ENCODE results near the gene MRPL20.

Gene MRPL20

DNA sequence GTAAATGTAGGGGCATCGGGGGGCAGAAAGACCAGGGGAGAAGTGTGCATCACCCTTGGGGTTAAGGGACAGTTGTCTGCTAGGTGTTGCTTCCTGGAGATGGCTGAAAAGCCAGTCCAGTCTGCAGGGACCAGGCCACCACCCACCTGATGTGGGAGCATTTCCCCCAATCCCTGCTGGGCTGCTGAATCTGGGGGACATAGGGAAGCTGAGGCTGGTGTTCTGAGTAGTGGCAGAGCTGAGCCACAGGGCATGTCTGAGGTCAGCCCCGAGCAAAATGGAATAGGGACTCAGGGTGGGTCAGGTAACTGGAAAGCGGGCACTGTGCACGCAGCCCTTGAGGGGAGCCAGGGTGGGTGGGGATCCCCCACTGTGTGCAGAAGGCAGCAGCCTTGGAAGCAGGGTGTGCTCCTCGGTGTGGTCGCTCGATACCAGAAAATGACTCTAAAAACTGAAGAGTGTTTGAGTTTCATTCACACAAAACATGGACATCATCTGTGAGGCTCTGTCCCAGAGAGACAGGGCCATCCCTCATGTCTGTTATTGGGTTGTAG lies 5.6 kb downstream of the MRPL20 start:
- H3K9ac ChIP-seq: no peak overlapping the region

DNA sequence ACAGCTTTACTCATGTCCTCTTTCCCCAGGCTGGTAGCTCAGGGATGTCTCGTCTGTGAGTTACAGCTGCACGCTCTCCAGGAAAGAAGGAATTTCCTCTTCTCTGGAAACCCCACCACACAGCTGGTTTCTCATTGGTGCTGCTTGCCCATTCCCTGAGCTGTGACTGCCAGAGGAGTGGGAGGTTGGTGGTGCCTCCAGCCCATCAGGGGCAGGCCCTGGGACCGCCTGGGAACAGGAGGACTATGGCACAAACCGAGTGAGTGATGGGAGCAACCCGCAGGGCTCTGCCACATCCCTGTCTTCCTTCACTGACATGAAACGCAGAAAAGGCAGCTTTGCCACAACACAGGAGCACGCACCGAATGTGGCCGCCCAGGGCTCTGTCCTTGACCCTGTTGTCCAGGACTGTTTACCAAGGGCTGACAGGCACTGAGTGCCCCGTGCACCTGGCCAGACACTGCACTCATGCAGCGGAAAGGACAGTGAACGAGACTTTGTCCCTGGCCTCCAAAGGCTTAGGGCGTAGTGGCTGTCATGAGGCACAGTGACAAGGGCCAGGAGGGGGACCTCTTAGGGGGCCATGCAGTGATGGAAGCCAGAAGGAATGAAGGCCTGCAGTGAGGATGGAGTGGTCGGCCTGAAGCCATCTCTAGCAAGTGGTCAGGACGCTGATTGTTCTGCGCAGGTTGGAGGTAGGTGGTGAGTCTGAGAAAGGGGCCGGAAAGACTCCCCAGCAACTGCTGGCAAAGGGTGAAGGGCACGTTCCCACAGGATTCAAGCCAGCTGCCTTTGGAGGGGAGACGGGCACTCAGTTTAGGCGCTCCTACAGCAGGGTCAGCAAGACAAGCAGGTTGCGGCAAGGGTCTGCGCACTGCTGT lies 6.3 kb downstream of the MRPL20 start:
- peaks cover 3% of the 10 kb centered on the region for H3K4me1 ChIP-seq
- peak overlapping the region; percentile 89 for H3K4me3 ChIP-seq (ENCODE audit: low read depth, low read length)
- H3K79me2 ChIP-seq: peaks cover 10% of the 10 kb centered on the region
- no peaks in the 10 kb centered on the region for H3K36me3 ChIP-seq (ENCODE audit: control insufficient read depth, insufficient read depth, low read length)
- H3K9me3 ChIP-seq (ENCODE audit: control insufficient read depth, low read length): no peaks in the 10 kb centered on the region
- H3K27me3 ChIP-seq (ENCODE audit: control insufficient read depth, insufficient read depth, low read length): no peaks in the 10 kb centered on the region
- TF ChIP-seq, protein P1, sequence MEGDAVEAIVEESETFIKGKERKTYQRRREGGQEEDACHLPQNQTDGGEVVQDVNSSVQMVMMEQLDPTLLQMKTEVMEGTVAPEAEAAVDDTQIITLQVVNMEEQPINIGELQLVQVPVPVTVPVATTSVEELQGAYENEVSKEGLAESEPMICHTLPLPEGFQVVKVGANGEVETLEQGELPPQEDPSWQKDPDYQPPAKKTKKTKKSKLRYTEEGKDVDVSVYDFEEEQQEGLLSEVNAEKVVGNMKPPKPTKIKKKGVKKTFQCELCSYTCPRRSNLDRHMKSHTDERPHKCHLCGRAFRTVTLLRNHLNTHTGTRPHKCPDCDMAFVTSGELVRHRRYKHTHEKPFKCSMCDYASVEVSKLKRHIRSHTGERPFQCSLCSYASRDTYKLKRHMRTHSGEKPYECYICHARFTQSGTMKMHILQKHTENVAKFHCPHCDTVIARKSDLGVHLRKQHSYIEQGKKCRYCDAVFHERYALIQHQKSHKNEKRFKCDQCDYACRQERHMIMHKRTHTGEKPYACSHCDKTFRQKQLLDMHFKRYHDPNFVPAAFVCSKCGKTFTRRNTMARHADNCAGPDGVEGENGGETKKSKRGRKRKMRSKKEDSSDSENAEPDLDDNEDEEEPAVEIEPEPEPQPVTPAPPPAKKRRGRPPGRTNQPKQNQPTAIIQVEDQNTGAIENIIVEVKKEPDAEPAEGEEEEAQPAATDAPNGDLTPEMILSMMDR (IDR thresholded peaks at IDR 0.05): no peak
- no peak overlapping the region for H3K27ac ChIP-seq
- H3K4me2 ChIP-seq (ENCODE audit: low read length): peak overlapping the region; percentile 93
- no peak overlapping the region for H3K9ac ChIP-seq
- H2AFZ ChIP-seq: no peak overlapping the region

More for the DNA sequence above, 5.6 kb downstream of the MRPL20 start:
- H3K27ac ChIP-seq: no peak overlapping the region
- H3K4me3 ChIP-seq (ENCODE audit: low read depth, low read length): no peak overlapping the region
- no peak overlapping the region for H3K4me2 ChIP-seq (ENCODE audit: low read length)
- peaks cover 3% of the 10 kb centered on the region for H3K4me1 ChIP-seq
- no peaks in the 10 kb centered on the region for H3K9me3 ChIP-seq (ENCODE audit: control insufficient read depth, low read length)
- H2AFZ ChIP-seq: no peak overlapping the region
- no peaks in the 10 kb centered on the region for H3K36me3 ChIP-seq (ENCODE audit: control insufficient read depth, insufficient read depth, low read length)
- TF ChIP-seq, protein P1 (IDR thresholded peaks at IDR 0.05): no peak
- peaks cover 10% of the 10 kb centered on the region for H3K79me2 ChIP-seq
- no peaks in the 10 kb centered on the region for H3K27me3 ChIP-seq (ENCODE audit: control insufficient read depth, insufficient read depth, low read length)

DNA sequence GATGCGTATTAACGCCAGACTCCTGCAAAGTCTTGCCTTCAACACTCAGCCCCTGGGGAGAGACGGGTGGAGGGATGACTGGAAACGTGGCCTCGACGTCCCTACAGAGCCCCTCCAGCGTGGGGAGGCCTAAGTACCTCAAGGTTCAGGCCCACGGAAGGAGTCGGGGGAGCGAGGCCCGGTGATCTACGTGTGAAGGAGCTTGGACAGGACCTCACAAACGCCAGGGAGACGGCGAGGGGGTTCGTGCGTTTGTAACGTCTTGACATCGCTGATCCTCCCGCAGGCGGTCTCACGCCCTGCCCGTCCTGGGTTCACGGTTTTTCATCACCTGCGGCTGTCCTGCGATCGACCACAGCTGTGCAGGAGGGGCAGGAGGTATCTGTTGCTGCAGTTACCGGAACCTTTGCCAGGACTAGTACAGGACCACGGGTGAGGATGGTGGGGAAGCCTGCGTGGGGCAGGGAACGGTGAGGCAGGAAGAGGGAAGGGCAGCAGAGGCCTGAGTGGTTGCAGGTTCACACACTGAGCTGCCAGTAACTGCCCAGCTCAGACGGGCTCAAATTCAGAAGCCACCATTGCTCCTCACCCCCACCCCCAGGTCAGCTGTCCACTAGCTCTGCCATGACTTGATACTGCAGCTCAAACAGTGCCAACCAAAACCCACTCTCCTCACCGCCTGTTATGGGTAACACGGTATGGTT lies 7.1 kb downstream of the MRPL20 start:
- peak overlapping the region; percentile 89 for H3K4me3 ChIP-seq (ENCODE audit: low read depth, low read length)
- H3K4me2 ChIP-seq (ENCODE audit: low read length): peak overlapping the region; percentile 93
- H3K36me3 ChIP-seq (ENCODE audit: control insufficient read depth, insufficient read depth, low read length): no peaks in the 10 kb centered on the region
- H3K27me3 ChIP-seq (ENCODE audit: control insufficient read depth, insufficient read depth, low read length): no peaks in the 10 kb centered on the region
- H3K9ac ChIP-seq: peak overlapping the region; percentile 46
- no peaks in the 10 kb centered on the region for H3K4me1 ChIP-seq
- no peaks in the 10 kb centered on the region for H3K9me3 ChIP-seq (ENCODE audit: control insufficient read depth, low read length)
- peak overlapping the region; percentile 70 for H2AFZ ChIP-seq
- TF ChIP-seq, protein P1 (IDR thresholded peaks at IDR 0.05): no peak
- H3K79me2 ChIP-seq: peaks cover 10% of the 10 kb centered on the region
- peak overlapping the region; percentile 70 for H3K27ac ChIP-seq

DNA sequence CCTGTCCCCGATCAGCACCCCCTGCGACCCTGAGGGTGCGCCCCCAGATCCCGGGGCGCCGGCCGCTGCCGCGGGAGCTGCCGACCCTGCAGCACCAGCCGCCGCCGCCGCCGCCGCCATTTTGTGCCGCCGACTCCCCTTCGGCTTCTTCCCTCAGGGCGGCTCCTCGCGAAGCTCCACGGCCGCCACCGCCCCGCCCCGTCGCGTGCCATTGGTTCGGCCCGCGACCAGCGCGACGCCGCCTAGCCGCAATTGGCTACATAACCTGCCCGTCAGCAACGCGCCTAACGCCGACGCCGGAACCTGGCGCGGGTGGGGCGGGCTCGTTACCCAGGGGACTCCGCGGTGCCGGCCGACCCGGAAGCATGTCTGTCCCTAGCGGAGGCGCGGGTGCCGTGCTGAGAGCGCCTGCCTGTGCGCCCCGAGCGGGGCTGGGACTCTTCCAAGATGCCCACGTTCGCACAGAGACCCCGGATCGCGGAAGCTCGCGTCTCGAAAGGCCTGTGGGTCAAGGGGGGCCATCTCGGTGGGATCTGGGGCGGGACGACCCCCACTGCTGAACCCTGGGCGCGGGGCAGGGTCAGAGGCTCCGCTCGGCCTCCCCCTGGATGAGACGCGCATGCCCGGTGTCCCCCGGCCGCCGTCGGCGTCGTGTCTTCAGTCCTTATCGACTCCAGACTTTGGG lies 7.8 kb downstream of the MRPL20 start, which contains the start of gene CCNL2:
CCNL2 (minus strand) TSS at position 149 of the 685 bp plus-strand sequence; CDS start at position 120, 29 bp downstream.
- peak within 1 kb of the TSS; percentile 79 for H2AFZ ChIP-seq
- peak within 1 kb of the TSS; percentile 89 for H3K4me3 ChIP-seq (ENCODE audit: low read depth, low read length)
- TF ChIP-seq, protein P1 (IDR thresholded peaks at IDR 0.05): peak; percentile 55
- H3K4me1 ChIP-seq: no peaks in the 10 kb centered on the region
- peak within 1 kb of the TSS; percentile 93 for H3K4me2 ChIP-seq (ENCODE audit: low read length)
- no peaks in the 10 kb centered on the region for H3K27me3 ChIP-seq (ENCODE audit: control insufficient read depth, insufficient read depth, low read length)
- peak within 1 kb of the TSS; percentile 70 for H3K27ac ChIP-seq
- peaks cover 10% of the 10 kb centered on the region for H3K79me2 ChIP-seq
- H3K9ac ChIP-seq: peak within 1 kb of the TSS; percentile 67
- H3K9me3 ChIP-seq (ENCODE audit: control insufficient read depth, low read length): no peaks in the 10 kb centered on the region
- no peaks in the 10 kb centered on the region for H3K36me3 ChIP-seq (ENCODE audit: control insufficient read depth, insufficient read depth, low read length)
